IPS DF 4.7 (cell line): ENCODE measurements around the gene ANGPTL4.
"Not testable (repeated sequence)": the region's sequence is repeated elsewhere in the genome, so short reads cannot be mapped to it uniquely, and the experiment has no call there.

ENCODE experiments used
- DNase-seq: peaks from one replicate; pipeline ENCODE4 v3.0.0-alpha.2; 2013; ENCODE audit warnings: low spot score; ENCODE audit errors: extremely low read depth

Gene ANGPTL4, protein sequence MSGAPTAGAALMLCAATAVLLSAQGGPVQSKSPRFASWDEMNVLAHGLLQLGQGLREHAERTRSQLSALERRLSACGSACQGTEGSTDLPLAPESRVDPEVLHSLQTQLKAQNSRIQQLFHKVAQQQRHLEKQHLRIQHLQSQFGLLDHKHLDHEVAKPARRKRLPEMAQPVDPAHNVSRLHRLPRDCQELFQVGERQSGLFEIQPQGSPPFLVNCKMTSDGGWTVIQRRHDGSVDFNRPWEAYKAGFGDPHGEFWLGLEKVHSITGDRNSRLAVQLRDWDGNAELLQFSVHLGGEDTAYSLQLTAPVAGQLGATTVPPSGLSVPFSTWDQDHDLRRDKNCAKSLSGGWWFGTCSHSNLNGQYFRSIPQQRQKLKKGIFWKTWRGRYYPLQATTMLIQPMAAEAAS

DNA sequence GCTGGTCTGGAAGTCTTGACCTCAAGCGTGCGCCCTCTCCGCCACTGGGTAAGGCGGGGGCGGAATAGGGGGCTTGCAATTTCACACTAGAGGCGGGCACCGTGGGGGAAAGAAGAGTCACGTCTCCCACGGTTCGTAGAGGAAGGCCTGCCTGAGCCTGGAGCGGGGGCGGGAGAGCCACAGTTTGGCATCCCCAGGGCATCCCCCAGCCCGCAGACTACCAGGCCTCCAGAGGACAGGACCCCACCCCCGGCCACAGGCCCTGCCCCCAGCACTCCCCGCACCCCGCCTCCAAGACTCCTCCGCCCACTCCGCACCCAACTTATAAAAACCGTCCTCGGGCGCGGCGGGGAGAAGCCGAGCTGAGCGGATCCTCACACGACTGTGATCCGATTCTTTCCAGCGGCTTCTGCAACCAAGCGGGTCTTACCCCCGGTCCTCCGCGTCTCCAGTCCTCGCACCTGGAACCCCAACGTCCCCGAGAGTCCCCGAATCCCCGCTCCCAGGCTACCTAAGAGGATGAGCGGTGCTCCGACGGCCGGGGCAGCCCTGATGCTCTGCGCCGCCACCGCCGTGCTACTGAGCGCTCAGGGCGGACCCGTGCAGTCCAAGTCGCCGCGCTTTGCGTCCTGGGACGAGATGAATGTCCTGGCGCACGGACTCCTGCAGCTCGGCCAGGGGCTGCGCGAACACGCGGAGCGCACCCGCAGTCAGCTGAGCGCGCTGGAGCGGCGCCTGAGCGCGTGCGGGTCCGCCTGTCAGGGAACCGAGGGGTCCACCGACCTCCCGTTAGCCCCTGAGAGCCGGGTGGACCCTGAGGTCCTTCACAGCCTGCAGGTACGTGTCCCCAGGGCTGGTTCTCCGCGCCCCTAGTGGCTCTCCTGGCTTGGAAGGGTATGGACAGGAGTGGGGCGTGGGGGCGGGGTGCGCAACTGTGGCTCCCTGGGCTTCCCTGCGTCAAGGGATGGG, at the start of gene ANGPTL4:
ANGPTL4 (plus strand) TSS at position 353 of the 969 bp plus-strand sequence; CDS start at position 520, 167 bp downstream.
- no peak for DNase-seq

DNA sequence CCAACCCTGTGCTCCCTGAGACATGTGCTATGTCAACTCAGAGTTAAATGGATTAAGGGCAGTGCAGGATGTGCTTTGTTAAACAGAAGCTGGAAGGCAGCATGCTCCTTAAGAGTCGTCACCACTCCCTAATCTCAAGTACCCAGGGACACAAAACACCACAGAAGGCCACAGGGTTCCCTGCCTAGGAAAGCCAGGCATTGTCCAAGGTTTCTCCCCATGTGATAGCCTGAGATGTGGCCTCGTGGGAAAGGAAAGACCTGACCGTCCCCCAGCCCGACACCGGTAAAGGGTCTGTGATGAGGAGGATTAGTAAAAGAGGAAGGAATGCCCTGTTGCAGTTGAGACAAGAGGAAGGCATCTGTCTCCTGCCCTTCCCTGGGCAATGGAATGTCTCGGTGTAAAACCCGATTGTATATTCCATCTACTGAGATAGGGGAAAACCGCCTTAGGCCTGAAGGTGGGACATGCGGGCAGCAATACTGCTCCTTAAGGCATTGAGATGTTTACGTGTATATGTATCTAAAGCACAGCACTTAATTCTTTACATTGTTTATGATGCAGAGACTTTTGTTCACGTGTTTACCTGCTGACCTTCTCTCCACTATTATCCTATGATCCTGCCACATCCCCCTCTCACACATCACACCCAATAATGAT, 48.8 kb upstream of the ANGPTL4 start:
- not testable (repeated sequence) for DNase-seq

DNA sequence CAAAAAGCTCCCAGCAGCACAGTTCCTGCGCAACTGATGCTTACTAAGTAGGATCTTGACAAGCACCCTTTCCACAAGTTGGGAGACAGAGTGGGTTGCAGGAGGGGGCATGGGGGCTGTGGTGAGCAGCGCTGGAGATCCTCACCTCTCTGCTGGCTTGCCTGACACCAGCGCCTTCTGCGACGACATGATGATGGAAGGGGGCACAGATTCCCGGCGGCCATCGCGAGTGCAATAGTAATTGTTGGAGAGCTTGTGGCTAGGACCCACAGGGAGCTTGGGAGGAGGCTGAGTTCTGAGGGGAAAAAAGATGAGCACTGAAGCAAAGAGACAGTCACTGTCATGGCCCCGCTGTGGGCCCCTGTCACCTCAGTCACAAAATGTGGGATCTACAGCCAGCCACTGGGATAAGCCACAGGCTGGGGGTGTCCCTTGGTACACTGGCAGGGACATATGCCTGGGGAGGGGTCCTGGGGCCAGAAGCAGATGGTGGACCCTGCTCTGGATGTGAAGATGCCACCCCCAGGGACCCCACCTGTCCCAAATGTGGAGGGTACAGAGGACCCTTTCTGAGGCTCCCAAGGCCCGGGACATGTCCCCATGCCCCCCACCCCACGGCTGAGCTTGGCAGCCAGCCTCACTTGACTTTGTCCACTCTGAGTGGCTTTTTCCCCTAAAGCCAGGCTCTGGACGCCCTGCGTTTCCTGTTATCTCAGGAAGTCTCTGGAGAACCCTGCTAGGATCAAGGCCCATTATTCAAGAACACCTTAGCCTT, 47.4 kb upstream of the ANGPTL4 start:
- no peak for DNase-seq

DNA sequence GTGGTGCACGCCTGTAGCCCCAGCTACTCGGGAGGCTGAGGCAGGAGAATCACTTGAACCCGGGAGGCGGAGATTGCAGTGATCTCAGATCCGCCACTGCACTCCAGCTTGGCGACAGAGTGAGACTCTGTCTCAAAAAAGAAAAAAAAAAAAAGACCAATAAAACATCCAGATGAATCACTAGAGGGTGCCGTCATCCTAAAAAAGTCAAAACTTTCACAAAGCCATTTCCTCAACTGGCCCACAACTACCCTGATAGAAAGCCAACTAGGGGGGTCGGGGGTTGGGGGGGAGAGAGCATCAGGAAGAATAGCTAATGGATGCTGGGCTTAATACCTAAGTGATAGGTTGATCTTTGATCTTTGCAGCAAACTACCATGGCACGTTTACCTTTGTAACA, 45.1 kb upstream of the ANGPTL4 start:
- not testable (repeated sequence) for DNase-seq

DNA sequence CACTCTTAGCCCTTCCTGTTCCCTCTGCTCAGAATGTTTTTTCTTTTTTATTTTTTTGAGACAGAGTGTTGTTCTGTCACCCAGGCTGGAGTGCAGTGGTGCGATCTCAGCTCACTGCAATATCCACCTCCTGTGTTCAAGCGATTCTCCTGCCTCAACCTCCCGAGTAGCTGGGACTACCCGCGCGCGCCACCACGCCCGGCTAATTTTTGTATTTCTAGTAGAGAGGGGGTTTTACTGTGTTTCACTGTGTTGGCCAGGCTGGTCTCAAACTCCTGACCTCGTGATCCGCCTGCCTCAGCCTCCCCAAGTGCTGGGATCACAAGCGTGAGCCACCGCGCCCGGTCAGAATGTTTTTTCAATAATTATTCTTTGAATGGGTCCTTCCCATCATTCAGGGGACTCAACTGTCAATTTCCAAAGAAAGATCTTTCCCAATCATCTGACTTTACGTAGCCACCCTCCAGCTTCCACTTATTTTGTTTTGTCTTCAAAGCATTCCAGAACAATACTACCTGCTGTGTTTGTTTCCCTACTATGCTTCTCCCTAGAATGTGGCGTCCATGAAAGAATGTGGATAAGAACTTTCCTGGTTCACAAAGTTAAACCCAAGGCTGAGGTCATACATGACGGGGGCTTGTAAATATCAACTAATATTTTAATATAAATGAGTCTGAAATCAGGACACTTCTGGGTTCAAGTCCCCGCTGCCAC, 44.0 kb upstream of the ANGPTL4 start:
- no peak for DNase-seq

DNA sequence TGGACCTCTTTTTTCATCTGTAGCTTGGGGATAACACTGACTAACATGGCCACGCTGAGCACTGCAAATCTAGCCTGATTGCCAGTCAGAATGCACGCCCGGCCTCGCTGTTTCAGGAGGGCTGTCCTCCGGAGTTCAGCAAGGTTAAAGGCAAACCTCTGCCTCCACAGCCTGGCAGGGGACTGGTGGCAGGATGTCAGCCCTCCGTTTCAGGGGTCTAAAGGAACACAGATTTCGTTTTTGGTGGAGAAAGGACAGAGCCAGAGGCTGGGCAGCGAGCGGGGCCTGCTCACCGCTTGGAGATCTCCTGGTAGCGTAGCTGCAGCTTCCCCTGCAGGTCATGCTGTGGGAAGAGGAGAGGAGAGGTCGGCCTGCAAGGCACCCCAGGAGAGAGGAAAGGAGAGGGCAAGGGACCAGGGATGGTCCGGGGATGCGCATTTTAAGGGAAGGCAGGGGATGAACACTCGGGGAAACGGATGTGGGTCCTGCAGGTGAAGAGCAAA, 43.3 kb upstream of the ANGPTL4 start:
- DNase-seq: no peak

DNA sequence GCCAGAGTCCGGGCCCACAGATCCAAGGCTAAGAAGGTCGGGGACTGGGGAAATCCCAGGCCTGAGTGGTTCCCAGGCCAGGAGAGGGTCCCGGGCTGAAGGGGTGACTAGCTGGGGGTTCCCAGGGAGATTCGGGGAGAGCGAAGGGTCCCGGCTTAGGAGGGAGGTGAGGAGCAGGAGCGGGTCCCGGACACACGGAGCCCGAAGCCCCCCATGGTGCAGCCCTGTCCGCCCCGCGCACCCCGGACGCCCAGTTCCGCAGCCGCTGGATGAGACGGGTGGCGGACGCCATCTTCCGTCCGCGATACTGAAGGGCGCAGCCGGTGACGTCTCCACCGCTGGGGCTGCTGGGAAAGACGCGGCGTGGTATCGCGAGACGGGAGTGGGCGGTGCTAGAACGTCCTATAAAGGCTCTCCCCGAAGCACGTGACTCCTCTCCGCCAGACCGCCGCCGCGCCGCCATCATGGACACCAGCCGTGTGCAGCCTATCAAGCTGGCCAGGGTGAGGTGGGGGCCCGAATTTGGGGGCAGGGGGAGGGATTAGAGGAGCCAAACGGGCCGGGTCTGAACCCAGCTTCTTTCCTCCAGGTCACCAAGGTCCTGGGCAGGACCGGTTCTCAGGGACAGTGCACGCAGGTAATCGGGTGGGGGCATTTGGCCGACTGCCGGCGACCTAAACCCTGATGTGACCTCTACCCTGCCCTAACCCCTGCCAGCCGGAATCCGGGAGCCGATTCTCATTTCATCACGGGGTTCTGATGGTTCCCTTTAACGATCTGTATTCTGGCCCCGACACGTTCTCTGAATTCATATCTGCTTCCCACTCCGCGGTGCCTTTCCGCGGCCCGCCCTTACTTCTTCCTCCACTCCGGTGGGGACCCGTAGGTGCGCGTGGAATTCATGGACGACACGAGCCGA, 42.6 kb upstream of the ANGPTL4 start, which contains the start of the genes NDUFA7 and RPS28:
NDUFA7 (minus strand) TSS at position 309 of the 919 bp plus-strand sequence; CDS start at position 292, 17 bp downstream.
RPS28 (plus strand) TSS at position 430 of the 919 bp plus-strand sequence; CDS start at position 465, 35 bp downstream.
- DNase-seq: no peak

DNA sequence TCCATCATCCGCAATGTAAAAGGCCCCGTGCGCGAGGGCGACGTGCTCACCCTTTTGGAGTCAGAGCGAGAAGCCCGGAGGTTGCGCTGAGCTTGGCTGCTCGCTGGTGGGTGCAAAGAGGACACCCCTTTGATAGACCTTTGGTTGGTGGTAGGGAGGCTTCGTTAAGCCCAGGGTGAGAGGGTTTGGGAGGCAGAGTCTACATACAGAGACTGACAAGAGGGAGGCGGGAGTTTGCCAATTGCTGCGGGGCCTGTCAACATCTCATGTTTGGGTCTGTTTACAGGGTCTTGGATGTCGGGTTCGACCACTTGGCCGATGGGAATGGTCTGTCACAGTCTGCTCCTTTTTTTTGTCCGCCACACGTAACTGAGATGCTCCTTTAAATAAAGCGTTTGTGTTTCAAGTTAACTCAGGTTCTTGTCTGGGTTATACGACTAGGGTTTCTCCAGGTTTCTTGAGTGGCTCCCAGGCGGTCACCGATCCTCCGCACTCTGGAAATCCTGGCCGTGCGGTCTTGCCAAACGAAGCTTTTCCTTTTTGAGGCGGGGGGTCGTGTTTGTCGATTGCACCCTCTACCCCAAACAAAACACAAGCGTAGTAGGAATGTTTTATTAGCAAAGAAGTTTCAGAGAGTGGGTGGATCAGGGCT, 41.8 kb upstream of the ANGPTL4 start:
- no peak for DNase-seq

DNA sequence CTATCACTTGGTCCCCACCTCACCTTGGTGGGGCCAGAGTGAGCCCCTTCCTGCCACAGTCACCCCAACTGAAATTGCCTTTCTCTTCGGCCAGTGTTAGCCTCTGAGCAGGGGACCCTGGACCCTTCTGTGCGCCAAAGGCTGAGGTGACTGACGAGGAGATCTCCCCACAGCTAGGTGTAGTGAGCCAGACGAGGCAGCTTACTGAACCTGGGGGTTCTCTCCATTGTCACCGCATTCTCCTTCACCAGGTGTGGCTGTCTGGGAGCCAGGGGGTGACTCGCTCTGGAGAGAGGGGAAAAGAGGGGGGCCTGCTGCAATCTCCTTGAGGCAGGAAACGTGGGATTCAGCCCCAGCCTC, 41.3 kb upstream of the ANGPTL4 start:
- DNase-seq: no peak

DNA sequence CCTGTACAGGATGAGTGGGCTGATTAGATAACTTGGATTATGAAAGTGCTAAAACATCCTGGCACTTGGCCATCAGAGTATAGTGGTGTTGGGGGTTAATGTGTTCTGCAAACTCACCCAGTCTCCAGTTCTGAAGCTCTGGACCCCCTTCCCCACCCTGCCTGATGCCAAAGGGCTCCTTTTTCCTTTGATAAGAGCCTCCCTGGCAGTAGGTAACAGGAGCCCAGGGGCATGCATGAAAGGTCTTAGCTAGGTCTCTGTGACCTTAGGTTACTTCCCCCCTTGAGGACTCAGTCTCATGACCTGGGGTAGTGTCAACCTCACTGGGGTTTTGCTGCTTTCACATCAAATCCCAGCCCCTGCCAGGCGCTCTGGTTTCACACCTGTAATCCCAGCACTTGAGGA, 40.2 kb upstream of the ANGPTL4 start:
- DNase-seq: no peak

DNA sequence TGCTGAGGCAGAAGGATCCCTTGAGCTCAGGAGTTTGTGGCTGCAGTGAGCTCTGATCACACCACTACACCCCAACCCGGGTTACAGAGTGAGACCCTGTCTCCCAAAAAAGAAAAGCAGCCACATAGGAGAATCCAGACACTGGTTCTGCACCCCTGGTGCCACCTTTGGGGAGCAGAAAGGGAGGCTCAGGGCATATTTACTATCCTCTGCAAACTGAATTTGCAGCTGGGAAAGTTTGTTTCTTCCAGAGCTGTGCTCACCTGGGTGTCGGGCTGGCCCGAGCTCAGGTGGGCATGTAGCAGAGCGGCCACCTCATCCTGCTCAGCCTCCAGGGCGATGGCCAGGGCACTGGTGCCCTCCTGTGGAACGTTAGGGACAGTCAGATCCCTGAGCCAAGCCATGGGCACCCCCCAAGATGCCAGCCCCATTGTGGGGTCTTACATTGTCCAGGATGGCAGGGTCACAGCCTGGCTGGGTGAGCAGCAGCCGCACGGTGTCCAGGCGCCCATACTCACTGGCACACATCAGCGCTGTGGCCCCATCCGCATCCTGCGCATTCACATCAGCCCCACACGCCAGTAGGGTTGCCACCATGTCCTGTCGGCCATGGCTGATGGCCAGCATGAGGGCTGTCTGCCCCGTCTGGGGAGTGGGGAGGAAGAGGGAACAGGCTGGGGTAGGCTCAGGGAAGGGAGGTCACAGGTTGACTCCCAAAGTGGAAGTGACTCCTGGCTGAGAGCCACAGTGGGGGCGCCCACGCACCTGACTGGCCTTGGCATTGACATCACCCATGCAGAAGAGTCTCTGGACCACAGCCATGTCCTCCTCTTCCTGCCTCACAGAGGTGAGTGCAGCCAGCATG, 39.5 kb upstream of the ANGPTL4 start:
- no peak for DNase-seq

DNA sequence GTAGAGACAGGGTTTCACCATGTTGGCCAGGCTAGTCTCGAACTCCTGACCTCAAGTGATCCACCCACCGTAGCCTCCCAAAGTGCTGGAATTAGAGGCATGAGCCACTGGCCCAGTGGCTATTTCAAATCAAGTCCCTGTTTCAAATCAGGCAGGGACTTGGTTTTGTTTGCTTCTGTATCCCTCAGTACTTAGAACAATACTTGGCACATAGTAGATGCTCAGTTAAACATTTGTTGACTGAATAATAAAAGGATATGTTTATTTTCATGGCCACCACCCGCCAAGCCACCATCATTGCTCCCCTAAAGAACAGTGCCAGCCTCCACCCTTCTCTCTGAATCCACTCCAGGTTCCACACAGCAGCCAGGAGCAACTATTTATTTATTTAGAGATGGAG, 38.5 kb upstream of the ANGPTL4 start:
- no peak for DNase-seq

DNA sequence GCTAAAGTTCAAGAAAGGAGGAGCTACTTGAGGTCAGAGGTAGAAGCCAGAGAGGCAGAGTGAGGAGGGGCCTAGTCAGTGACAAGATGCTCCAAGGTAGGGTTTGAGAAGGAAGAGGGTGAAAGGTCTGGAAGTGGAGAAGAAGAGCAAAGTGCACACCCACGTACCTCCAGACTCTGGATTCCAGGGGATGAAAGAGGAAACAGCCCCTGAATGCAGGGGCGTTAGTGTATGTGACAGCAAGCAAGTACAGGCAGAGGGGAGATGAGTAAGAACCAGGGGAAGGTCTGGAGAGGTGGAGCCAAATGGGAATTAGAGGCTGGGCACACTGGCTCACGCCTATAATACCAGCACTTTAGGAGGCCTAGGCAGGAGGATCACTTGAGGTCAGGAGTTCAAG, 34.0 kb upstream of the ANGPTL4 start:
- no peak for DNase-seq

DNA sequence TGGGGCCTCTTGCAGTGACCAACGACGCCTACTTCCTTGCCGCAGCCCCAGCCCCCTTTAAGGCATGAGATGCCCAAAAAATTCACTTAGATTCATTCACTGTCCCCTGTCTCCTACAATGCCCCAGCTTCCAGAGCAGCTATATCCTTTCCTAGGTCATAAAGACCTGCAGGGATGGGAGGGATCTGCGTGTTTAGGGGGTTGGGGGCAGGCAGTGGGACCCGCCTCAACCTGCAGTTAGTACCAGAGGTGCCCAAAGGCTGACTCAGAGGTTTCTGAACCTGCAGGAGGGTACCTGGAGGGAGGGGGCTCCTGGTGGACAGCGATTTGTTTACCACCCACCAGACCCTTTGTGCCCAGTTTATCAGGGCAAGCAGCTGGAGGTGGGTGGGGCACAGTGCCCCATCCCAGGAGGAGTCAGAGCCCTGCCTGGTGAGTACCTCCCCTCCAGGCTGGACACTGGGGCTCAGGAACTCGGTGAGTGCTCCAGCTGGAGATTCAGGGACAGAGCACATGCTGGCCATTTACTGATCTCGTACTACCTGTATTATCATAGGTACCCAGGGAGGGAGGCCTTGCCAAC, 32.6 kb upstream of the ANGPTL4 start:
- DNase-seq: no peak

DNA sequence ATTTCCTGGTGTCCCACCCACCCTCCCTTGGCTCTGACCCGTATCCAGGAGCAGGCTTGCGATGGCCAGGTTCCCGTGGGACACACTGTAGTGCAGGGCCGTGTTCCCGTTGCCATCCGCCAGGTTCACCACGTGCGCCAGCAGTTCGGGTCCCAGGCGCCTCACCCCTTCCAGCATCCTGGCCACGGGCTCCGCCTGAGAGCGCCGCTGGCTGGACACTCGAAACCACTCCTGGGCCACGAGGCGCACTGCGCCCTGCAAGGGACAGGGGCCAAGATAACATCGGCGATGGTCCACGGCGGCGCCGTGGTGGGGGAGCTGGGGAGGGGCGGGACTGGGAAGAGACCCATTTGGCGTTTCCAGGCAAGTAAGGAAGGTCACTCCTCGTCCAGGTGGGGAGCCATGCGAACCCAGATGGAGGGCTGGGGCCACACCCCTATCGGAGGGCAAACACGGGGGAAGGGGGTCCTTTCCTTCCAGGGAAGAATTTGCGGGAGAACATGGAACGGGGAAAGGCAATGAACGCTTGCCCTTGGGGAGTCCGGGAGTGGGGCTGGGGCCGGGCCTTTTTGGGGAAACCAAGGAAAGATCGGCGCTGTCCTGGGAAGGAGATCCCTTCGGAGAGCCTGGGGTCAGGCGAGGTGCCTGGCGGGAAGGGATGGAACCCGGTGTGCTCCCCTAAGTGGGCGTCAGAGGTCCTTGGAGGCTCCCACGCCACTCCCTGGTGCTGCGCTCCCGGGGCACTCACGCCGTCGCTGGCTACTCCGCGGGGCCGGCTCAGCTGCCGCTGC, 30.8 kb upstream of the ANGPTL4 start:
- no peak for DNase-seq
